BLaER1 treated with 17β-estradiol and CSF1 and Interleukin-3, amounts not matched to agents 10 nM and 100 nM (cell line): Measurements from ENCODE around the gene BAHCC1.

Experiments
- H3K27ac ChIP-seq, 11 experiments: shearing (Covaris generic); formaldehyde crosslinking; 2 replicates each; pipeline ENCODE4 v1.8.1; 2022
- H3K27me3 ChIP-seq, 11 experiments: shearing (Covaris generic); formaldehyde crosslinking; 2 replicates each; pipeline ENCODE4 v1.8.1; 2022
- H3K36me3 ChIP-seq, 11 experiments: shearing (Covaris generic); formaldehyde crosslinking; 2 replicates each; pipeline ENCODE4 v1.8.1; 2022
- H3K4me1 ChIP-seq, 10 experiments: shearing (Covaris generic); formaldehyde crosslinking; 2 replicates each; pipeline ENCODE4 v1.8.1; 2022
- H3K4me2 ChIP-seq, 11 experiments: shearing (Covaris generic); formaldehyde crosslinking; 2 replicates each; pipeline ENCODE4 v1.8.1; 2022
- H3K4me3 ChIP-seq, 10 experiments: shearing (Covaris generic); formaldehyde crosslinking; 2 replicates each; pipeline ENCODE4 v1.8.1; 2022
- H3K9ac ChIP-seq, 11 experiments: shearing (Covaris generic); formaldehyde crosslinking; 2 replicates each; pipeline ENCODE4 v1.8.1; 2022
- H3K9me3 ChIP-seq, 11 experiments: shearing (Covaris generic); formaldehyde crosslinking; replicated peaks in 1 of 11; 2 replicates each; pipeline ENCODE4 v1.8.1; 2022
- H4K20me1 ChIP-seq, 11 experiments: shearing (Covaris generic); formaldehyde crosslinking; 2 replicates each; pipeline ENCODE4 v1.8.1; 2022
- Cebpa-rat ChIP-seq, 11 experiments: shearing (Covaris generic); IDR thresholded peaks; 2 replicates each; pipeline ENCODE4 v1.8.1; 2022

Gene BAHCC1

DNA sequence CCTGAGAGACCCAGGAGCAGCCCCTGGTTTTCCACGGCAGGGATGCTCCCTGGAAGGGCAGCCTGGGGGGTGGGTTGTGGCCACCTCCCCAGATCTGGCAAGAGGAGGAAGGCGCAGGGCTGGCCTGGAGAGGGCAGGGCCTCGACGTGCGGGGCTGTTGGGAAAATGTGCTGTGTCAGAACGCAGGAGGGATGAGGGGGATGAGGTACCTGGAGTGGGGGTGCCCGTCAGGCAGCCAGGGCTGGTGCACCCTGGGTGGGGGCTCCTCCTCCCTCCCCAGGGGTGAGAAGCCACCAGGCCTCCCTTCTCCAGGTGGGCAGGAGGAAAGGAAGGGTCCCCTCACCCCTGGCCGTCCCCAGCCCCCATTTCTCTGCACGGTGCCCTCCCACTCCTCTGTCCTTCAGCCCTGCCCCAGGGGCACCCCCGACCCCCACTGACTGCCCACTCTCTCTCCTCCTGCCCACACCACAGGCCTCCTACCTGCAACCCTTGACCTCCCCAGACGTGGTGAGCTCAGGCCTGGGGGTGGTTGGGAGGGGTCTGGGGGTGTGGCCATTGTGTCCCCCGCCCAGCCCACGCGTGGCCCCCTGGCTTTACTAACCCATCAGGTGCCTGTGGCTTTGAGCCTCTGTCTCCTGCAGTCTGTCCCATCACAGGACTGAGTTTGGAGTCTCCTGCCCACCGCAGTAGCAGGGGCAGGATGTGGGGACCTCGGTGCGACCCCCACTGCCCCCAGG is 39.6 kb downstream of the BAHCC1 start:
- H3K27ac ChIP-seq, result peak overlapping the region in 7 of 11 experiments; percentile 38 to 67 (median 52); a peak in 11 of 22 replicates
- peaks cover 67 to 95% (median 94%) of the 10 kb centered on the region in 10 experiments for H3K4me1 ChIP-seq
- H3K9ac ChIP-seq, result peak overlapping the region in 8 of 11 experiments; percentile 35 to 72 (median 61); a peak in 10 of 22 replicates
- H3K36me3 ChIP-seq, result peaks cover 0 to 10% (median 0%) of the 10 kb centered on the region in 11 experiments; a peak in 1 of 22 replicates
- no peaks in the 10 kb centered on the region for H3K9me3 ChIP-seq
- peaks cover 0 to 31% (median 0%) of the 10 kb centered on the region in 11 experiments; a peak in 3 of 22 replicates for H3K27me3 ChIP-seq
- no peak for TF ChIP-seq Cebpa-rat (IDR thresholded peaks at IDR 0.05)
- H3K4me2 ChIP-seq, result peak overlapping the region; percentile 10 to 98 (median 86); a peak in 21 of 22 replicates
- H4K20me1 ChIP-seq, result peaks cover 0 to 76% (median 64%) of the 10 kb centered on the region in 11 experiments; a peak in 19 of 22 replicates
- H3K4me3 ChIP-seq, result no peak overlapping the region; a peak in 1 of 20 replicates

DNA sequence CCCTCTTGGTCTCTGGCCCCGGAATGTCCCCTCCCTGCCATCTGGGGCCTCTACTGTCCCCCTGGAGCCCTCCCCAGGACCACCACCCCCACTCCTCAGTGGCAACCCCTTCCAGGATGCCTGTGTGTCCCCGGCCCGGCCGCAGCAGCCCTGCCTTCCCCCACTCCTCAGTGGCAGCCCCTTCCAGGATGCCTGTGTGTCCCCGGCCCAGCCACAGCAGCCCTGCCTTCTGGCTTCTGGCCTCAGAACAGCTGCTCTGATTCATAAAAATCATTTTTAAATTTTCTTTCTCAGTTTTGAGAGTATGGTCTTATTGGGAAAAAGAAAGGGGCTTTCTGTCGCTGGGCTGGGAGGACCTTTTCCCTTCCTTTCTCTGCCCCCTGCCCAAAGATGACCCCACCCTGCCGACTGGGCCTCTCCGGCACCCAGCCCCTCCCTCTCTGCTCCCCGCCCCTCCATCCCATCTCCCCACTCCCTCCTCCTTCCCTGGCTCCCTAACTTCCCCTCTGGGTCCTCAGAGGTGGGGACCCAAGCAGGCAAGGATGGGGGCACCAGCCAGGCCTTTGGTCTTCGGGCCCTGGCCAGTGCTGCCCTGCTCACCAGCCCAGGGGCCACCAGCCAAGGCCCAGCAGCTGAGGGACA is 40.5 kb downstream of the BAHCC1 start:
- peaks cover 0 to 28% (median 0%) of the 10 kb centered on the region in 11 experiments; a peak in 3 of 22 replicates for H3K27me3 ChIP-seq
- peaks cover 0 to 10% (median 0%) of the 10 kb centered on the region in 11 experiments; a peak in 1 of 22 replicates for H3K36me3 ChIP-seq
- H3K9me3 ChIP-seq, result no peaks in the 10 kb centered on the region
- peaks cover 60 to 95% (median 94%) of the 10 kb centered on the region in 10 experiments for H3K4me1 ChIP-seq
- H3K4me2 ChIP-seq, result peak overlapping the region; percentile 48 to 98 (median 86)
- no peak for TF ChIP-seq Cebpa-rat (IDR thresholded peaks at IDR 0.05)
- peak overlapping the region in 10 of 11 experiments; percentile 31 to 72 (median 54); a peak in 15 of 22 replicates for H3K9ac ChIP-seq
- peak overlapping the region in 8 of 11 experiments; percentile 43 to 67 (median 52); a peak in 14 of 22 replicates for H3K27ac ChIP-seq
- peak overlapping the region in 1 of 10 experiments; percentile 32; a peak in 1 of 20 replicates for H3K4me3 ChIP-seq
- H4K20me1 ChIP-seq, result peaks cover 0 to 85% (median 70%) of the 10 kb centered on the region in 11 experiments; a peak in 18 of 22 replicates

DNA sequence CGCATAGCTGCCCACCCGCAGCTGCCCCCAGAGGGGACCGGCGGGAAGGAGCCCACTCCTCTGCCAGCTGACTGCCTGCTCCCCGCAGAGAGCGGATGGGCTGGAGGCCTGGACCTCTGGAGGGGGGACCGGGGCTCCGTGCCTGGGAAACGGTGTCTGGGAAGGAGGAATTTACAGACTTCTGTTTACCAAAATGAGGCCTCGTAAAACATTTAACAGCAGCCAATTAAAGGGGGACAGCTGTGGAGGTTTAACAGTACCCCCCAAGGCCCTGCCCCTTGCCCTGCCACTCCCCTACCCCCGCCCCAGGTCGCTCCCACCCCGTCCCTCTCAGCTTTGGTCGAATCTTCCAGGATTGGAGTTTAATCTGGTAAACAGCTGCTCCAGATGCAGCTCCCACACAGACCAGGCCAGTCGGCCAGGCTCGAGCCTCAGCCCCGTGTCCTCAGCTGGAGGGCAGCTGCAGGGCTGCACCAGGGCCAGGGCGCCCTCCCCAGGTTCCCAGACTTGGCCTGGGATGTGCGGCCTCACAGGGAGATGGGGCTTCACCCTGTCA is 41.1 kb downstream of the BAHCC1 start:
- no peak for TF ChIP-seq Cebpa-rat (IDR thresholded peaks at IDR 0.05)
- H3K4me2 ChIP-seq, result peak overlapping the region; percentile 83 to 98 (median 86)
- peaks cover 0 to 28% (median 0%) of the 10 kb centered on the region in 11 experiments; a peak in 3 of 22 replicates for H3K27me3 ChIP-seq

DNA sequence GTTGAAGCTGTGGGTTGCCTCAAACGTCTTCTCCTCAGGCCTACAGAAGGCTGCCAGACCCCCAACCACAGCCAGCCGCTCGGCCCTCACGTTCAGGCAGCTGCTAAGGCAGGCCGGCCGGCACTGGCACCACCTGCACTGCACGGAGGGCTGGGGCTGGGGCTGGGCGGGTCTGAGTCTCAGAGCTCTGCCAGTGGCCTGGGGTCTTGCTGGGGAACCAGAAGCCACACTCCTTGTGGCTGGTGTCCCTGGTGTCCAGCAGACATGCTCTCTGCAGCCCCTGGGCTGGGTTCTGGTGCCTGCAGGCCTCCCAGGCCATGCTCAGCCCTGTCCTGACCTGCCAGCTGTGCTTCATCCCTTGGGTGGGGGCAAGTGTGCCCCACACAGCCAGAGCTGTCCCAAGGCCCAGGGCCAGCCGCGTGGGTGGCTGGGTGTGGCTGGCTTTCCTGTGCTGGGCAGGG is 42.0 kb downstream of the BAHCC1 start:
- no peak for TF ChIP-seq Cebpa-rat (IDR thresholded peaks at IDR 0.05)
- Histone ChIP-seq H3K27me3 (peaks cover 0 to 28% (median 0%) of the 10 kb centered on the region in 11 experiments; a peak in 3 of 22 replicates), H3K9ac (peak overlapping the region; percentile 7 to 72 (median 51); a peak in 13 of 22 replicates), H3K4me3 (no peak overlapping the region), H3K9me3 (no peaks in the 10 kb centered on the region), H3K4me1 (peaks cover 60 to 96% (median 87%) of the 10 kb centered on the region in 10 experiments), H4K20me1 (peaks cover 0 to 83% (median 59%) of the 10 kb centered on the region in 11 experiments; a peak in 18 of 22 replicates), H3K4me2 (peak overlapping the region; percentile 83 to 98 (median 86)), H3K27ac (peak overlapping the region in 6 of 11 experiments; percentile 13 to 67 (median 36); a peak in 11 of 22 replicates), H3K36me3 (peaks cover 0 to 23% (median 8%) of the 10 kb centered on the region in 11 experiments; a peak in 14 of 22 replicates)

More for the DNA sequence above, 41.1 kb downstream of the BAHCC1 start:
- H3K36me3 ChIP-seq, result peaks cover 0 to 14% (median 0%) of the 10 kb centered on the region in 11 experiments; a peak in 5 of 22 replicates
- H3K9ac ChIP-seq, result peak overlapping the region; percentile 22 to 72 (median 53); a peak in 16 of 22 replicates
- H3K27ac ChIP-seq, result peak overlapping the region in 8 of 11 experiments; percentile 42 to 67 (median 51); a peak in 14 of 22 replicates
- H4K20me1 ChIP-seq, result peaks cover 0 to 85% (median 68%) of the 10 kb centered on the region in 11 experiments; a peak in 18 of 22 replicates
- H3K4me1 ChIP-seq, result peaks cover 60 to 96% (median 94%) of the 10 kb centered on the region in 10 experiments
- no peaks in the 10 kb centered on the region for H3K9me3 ChIP-seq
- H3K4me3 ChIP-seq, result peak overlapping the region in 1 of 10 experiments; percentile 32; a peak in 1 of 20 replicates

DNA sequence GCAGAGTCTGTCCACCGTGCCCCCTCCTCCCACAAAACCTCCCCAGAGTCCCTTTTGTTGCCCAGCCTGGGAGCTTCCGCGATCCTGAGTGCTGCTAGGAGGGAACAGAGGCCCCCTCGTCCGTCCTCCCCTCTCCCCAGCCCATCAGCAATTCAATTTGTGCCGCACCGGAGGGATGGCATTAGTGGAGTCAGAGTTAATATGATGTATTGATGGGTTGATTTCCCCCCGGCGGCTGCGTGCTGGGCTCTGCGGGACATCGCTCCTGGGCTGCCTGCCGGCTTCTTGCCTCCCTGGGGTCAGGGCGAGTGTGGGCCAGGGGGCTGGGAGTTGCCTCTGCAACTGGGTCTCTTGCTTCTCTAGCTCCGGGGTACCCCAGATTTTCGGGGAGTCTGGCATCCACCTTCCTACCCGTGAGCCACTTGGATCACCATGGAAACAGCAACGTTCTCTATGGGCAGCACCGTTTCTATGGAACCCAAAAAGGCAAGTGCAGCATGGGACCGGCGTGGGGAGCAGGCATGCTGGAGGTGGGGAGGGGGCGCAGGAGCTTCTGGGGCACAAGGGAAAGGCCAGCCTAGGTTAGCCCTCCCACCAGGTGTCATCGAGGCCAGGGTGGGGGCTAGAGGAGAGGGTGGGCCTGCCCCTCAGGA is 42.9 kb downstream of the BAHCC1 start:
- Histone ChIP-seq H3K27me3 (peaks cover 0 to 25% (median 0%) of the 10 kb centered on the region in 11 experiments; a peak in 3 of 22 replicates), H3K4me1 (peaks cover 58 to 100% (median 82%) of the 10 kb centered on the region in 10 experiments), H3K4me2 (peak overlapping the region; percentile 83 to 98 (median 86); a peak in 21 of 22 replicates), H3K36me3 (peaks cover 0 to 32% (median 16%) of the 10 kb centered on the region in 11 experiments; a peak in 14 of 22 replicates), H4K20me1 (peaks cover 0 to 87% (median 60%) of the 10 kb centered on the region in 11 experiments; a peak in 18 of 22 replicates), H3K27ac (peak overlapping the region in 5 of 11 experiments; percentile 13 to 58 (median 56); a peak in 8 of 22 replicates), H3K9ac (peak overlapping the region in 7 of 11 experiments; percentile 23 to 72 (median 62); a peak in 9 of 22 replicates), H3K4me3 (peak overlapping the region in 1 of 10 experiments; percentile 29; a peak in 1 of 20 replicates), H3K9me3 (no peaks in the 10 kb centered on the region)
- no peak for TF ChIP-seq Cebpa-rat (IDR thresholded peaks at IDR 0.05)

DNA sequence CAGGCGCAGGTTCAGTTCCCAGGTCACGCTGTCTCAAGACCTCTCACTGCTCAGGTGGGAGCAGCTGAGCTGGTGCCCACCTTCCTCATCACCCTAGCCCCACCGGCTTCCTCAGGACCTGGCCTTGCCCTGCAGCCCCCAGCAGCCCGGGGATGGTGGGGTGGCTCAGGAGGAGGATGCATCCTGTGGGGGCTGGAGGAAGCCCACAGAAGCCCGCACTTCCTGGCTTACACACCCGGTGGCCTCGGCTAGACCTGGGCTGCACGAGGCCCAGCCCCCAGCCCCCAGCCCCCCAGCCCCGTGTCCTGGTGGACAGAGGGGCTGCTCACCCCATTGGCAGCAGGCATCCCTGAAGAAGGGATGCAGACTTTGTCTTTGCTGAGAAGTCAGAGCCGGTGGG is 43.4 kb downstream of the BAHCC1 start:
- Histone ChIP-seq H3K4me1 (peaks cover 52 to 100% (median 77%) of the 10 kb centered on the region in 10 experiments), H3K9ac (peak overlapping the region in 5 of 11 experiments; percentile 2 to 72 (median 68); a peak in 5 of 22 replicates), H3K4me3 (peak overlapping the region in 1 of 10 experiments; percentile 29; a peak in 1 of 20 replicates), H3K27ac (peak overlapping the region in 2 of 11 experiments; percentile 36 to 57; a peak in 2 of 22 replicates), H3K27me3 (peaks cover 0 to 24% (median 0%) of the 10 kb centered on the region in 11 experiments; a peak in 3 of 22 replicates), H3K4me2 (peak overlapping the region in 10 of 11 experiments; percentile 83 to 98 (median 86); a peak in 20 of 22 replicates), H4K20me1 (peaks cover 0 to 87% (median 60%) of the 10 kb centered on the region in 11 experiments; a peak in 16 of 22 replicates), H3K9me3 (no peaks in the 10 kb centered on the region), H3K36me3 (peaks cover 0 to 37% (median 22%) of the 10 kb centered on the region in 11 experiments; a peak in 15 of 22 replicates)
- no peak for TF ChIP-seq Cebpa-rat (IDR thresholded peaks at IDR 0.05)

DNA sequence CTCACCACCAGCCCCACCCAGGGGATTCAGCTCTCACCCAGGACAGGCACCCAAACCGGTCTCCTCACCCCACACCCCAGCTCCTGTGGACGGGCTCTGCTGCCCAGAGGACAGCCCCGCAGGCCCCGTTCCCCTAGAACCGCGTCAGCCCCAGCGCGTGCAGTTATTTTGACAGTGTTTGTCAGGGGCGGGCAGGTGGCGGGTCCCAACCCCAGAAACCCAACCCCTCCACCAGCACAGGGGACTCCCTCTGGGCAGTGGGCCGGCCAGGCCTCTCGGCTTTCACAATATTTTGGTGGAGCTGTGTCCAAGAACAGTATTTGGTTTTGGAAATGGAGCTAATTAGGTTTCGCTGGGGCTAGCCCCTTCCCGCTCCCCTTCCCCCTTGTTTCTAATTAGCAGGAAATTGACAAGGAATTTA is 44.8 kb downstream of the BAHCC1 start:
- Histone ChIP-seq H4K20me1 (peaks cover 0 to 82% (median 46%) of the 10 kb centered on the region in 11 experiments; a peak in 15 of 22 replicates), H3K9me3 (no peaks in the 10 kb centered on the region), H3K9ac (peak overlapping the region in 6 of 11 experiments; percentile 18 to 70 (median 46); a peak in 9 of 22 replicates), H3K4me1 (peaks cover 42 to 96% (median 63%) of the 10 kb centered on the region in 10 experiments), H3K27me3 (peaks cover 0 to 15% (median 0%) of the 10 kb centered on the region in 11 experiments; a peak in 3 of 22 replicates), H3K4me3 (peak overlapping the region in 1 of 10 experiments; percentile 22; a peak in 1 of 20 replicates), H3K4me2 (peak overlapping the region in 10 of 11 experiments; percentile 37 to 98 (median 86); a peak in 20 of 22 replicates), H3K36me3 (peaks cover 0 to 48% (median 25%) of the 10 kb centered on the region in 11 experiments; a peak in 15 of 22 replicates), H3K27ac (peak overlapping the region in 6 of 11 experiments; percentile 10 to 59 (median 36); a peak in 6 of 22 replicates)
- TF ChIP-seq Cebpa-rat (IDR thresholded peaks at IDR 0.05), result no peak
